CD4-positive, alpha-beta memory T cell (primary cell): Measurements from ENCODE around the gene IKBKE. TPM values are rescaled to one million over a fixed set of nuclear protein-coding genes. Genes with fewer than 3 reads are reported as not detected.

Experiments
- CTCF ChIA-PET: fragments of 350-600 bp; sonication (Branson Sonifier 250); formaldehyde crosslinking; loops from one replicate; lab custom pipeline; 2021; ENCODE audit warnings: inconsistent platforms; ENCODE audit not compliant: partially characterized antibody; lab: Charles Lee
- POLR2A ChIA-PET: fragments of 350-600 bp; sonication (Branson Sonifier 250); formaldehyde crosslinking; loops from one replicate; lab custom pipeline; 2021; ENCODE audit not compliant: partially characterized antibody; lab: Charles Lee
- DNase-seq, 5 donors: peaks; one replicate each; pipeline versions ENCODE4 v3.0.0 to v3.0.0-alpha.2; 2020 to 2022; ENCODE audit warnings: mixed read lengths in 1 of 5
- H3K27ac ChIP-seq: one replicate; pipeline ENCODE4 v1.7.0; 2013; ENCODE audit warnings: low read depth, low read length
- H3K27me3 ChIP-seq: 2 replicates; pipeline ENCODE4 v1.7.0; 2013; ENCODE audit warnings: mild to moderate bottlenecking, low read length, moderate library complexity; ENCODE audit not compliant: insufficient read depth
- H3K36me3 ChIP-seq: 2 replicates; pipeline ENCODE4 v1.7.0; 2013; ENCODE audit warnings: mild to moderate bottlenecking, low read length, moderate library complexity; ENCODE audit not compliant: insufficient read depth
- H3K4me1 ChIP-seq: 2 replicates; pipeline ENCODE4 v1.7.0; 2013; ENCODE audit warnings: mild to moderate bottlenecking, low read length, moderate library complexity; ENCODE audit not compliant: insufficient read depth
- H3K4me3 ChIP-seq, 2 donors: one replicate each; pipeline ENCODE4 v1.7.0; 2013; ENCODE audit warnings: low read length in 2 of 2, mild to moderate bottlenecking in 1 of 2
- H3K9me3 ChIP-seq, 2 donors: one replicate each; pipeline ENCODE4 v1.7.0; 2013; ENCODE audit warnings: low read length in 2 of 2, control low read depth in 1 of 2; ENCODE audit not compliant: control insufficient read depth in 1 of 2
- H3K27ac Mint-ChIP-seq, 7 donors: one replicate each; pipeline ENCODE4 v1.8.0; 2020 to 2021; ENCODE audit warnings: mixed read lengths in 7 of 7, mild to moderate bottlenecking in 6 of 7, inconsistent platforms in 3 of 7, moderate library complexity in 3 of 7
- H3K27me3 Mint-ChIP-seq, 2 donors: one replicate each; pipeline ENCODE4 v1.8.0; 2020 to 2021; ENCODE audit warnings: mixed read lengths in 2 of 2
- H3K36me3 Mint-ChIP-seq, 2 donors: one replicate each; pipeline ENCODE4 v1.8.0; 2020 to 2021; ENCODE audit warnings: mixed read lengths in 2 of 2, inconsistent platforms in 1 of 2, mild to moderate bottlenecking in 1 of 2
- H3K4me1 Mint-ChIP-seq, 4 donors: one replicate each; pipeline ENCODE4 v1.8.0; 2020 to 2021; ENCODE audit warnings: mixed read lengths in 4 of 4, mild to moderate bottlenecking in 1 of 4
- H3K4me3 Mint-ChIP-seq, 8 donors: one replicate each; pipeline ENCODE4 v1.8.0; 2020 to 2021; ENCODE audit warnings: mixed read lengths in 8 of 8, mild to moderate bottlenecking in 7 of 8, moderate library complexity in 6 of 8, inconsistent platforms in 3 of 8
- H3K9me3 Mint-ChIP-seq, 8 donors: one replicate each; pipeline ENCODE4 v1.8.0; 2020 to 2021; ENCODE audit warnings: mixed read lengths in 8 of 8, mild to moderate bottlenecking in 5 of 8, inconsistent platforms in 3 of 8, moderate library complexity in 1 of 8
- intact Hi-C: fragments of 100-400 bp; cut with micrococcal nuclease; formaldehyde crosslinking; loops from one replicate; pipeline ENCODE4 v1.15.1; 2023
- polyA plus RNA-seq, 2 donors: library from polyadenylated mRNA; unstranded; fragments of 300-500 nt; fragmentation: Illumina TruSeq; gene quantifications; one replicate each; pipeline ENCODE4 v1.2.3, GENCODE V29; 2021
- total RNA-seq, 2 experiments: library from RNA; stranded (reverse); gene quantifications; one replicate each; pipeline ENCODE4 v1.2.3, GENCODE V29; 2021

IKBKE gene
- total and polyA plus RNA-seq, 4 experiments from 2014 or later: 46.8 to 92.3 (median 69.0) TPM

- no peak for DNase-seq
- Mint-ChIP-seq H3K4me3 (no peak overlapping the region), H3K9me3 (no peaks in the 10 kb centered on the region), H3K4me1 (peaks cover 3 to 11% (median 5%) of the 10 kb centered on the region in 4 donors), H3K27ac (no peak overlapping the region), H3K36me3 (no peaks in the 10 kb centered on the region), H3K27me3 (peaks cover 6 to 8% of the 10 kb centered on the region in 2 donors)
- Histone ChIP-seq H3K4me1 (peaks cover 10% of the 10 kb centered on the region), H3K4me3 (no peak overlapping the region), H3K36me3 (no peaks in the 10 kb centered on the region), H3K9me3 (no peaks in the 10 kb centered on the region), H3K27ac (no peak overlapping the region), H3K27me3 (peaks cover 4% of the 10 kb centered on the region)
- ChIA-PET POLR2A (no interaction called here), CTCF (interaction anchor here (1.1 kb wide), 1 partner anchor 23 kb away, joined by 3 read pairs; no protein-coding TSS in a partner anchor)
- intact Hi-C loops: no loop called here
Measured at GRCh38 chr1:206512851-206513180, 42.5 kb downstream of the IKBKE start.

- Mint-ChIP-seq H3K9me3 (no peaks in the 10 kb centered on the region), H3K27ac (peak overlapping the region in 2 of 7 donors; percentile 5 to 19), H3K36me3 (no peaks in the 10 kb centered on the region), H3K4me1 (peaks cover 0 to 7% (median 4%) of the 10 kb centered on the region in 4 donors), H3K27me3 (peaks cover 6 to 7% of the 10 kb centered on the region in 2 donors), H3K4me3 (no peak overlapping the region)
- Histone ChIP-seq H3K27ac (no peak overlapping the region), H3K9me3 (no peaks in the 10 kb centered on the region), H3K4me3 (no peak overlapping the region), H3K36me3 (no peaks in the 10 kb centered on the region), H3K4me1 (peaks cover 3% of the 10 kb centered on the region), H3K27me3 (no peaks in the 10 kb centered on the region)
- intact Hi-C loops: no loop called here
- no peak for DNase-seq
- POLR2A ChIA-PET: no interaction called here
- CTCF ChIA-PET: interaction anchor here (1.1 kb wide), 1 partner anchor 23 kb away, joined by 3 read pairs; no protein-coding TSS in a partner anchor
Measured at GRCh38 chr1:206513312-206514111, 43.2 kb downstream of the IKBKE start.

GRCh38 chr1:206514813-206515387, 44.6 kb downstream of the IKBKE start:
- Mint-ChIP-seq H3K27me3 (no peaks in the 10 kb centered on the region), H3K36me3 (no peaks in the 10 kb centered on the region), H3K9me3 (no peaks in the 10 kb centered on the region), H3K4me1 (no peaks in the 10 kb centered on the region), H3K4me3 (no peak overlapping the region), H3K27ac (no peak overlapping the region)
- no peaks in the 10 kb centered on the region for H3K36me3 ChIP-seq
- H3K27me3 ChIP-seq: no peaks in the 10 kb centered on the region
- no peak overlapping the region for H3K27ac ChIP-seq
- H3K9me3 ChIP-seq: no peaks in the 10 kb centered on the region
- POLR2A ChIA-PET: interaction anchor here (1.3 kb wide), 1 partner anchor 8 kb away, joined by 3 read pairs; no protein-coding TSS in a partner anchor
- CTCF ChIA-PET: no interaction called here
- no peak for DNase-seq
- H3K4me1 ChIP-seq: no peaks in the 10 kb centered on the region
- intact Hi-C loops: no loop called here
- no peak overlapping the region for H3K4me3 ChIP-seq

GRCh38 chr1:206516728-206516990, 46.4 kb downstream of the IKBKE start:
- Mint-ChIP-seq H3K9me3 (no peaks in the 10 kb centered on the region), H3K27me3 (no peaks in the 10 kb centered on the region), H3K27ac (no peak overlapping the region), H3K4me3 (no peak overlapping the region), H3K36me3 (no peaks in the 10 kb centered on the region), H3K4me1 (no peaks in the 10 kb centered on the region)
- DNase-seq: no peak
- no peaks in the 10 kb centered on the region for H3K36me3 ChIP-seq
- no peaks in the 10 kb centered on the region for H3K9me3 ChIP-seq
- H3K27me3 ChIP-seq: no peaks in the 10 kb centered on the region
- CTCF ChIA-PET: interaction anchor here (1.7 kb wide), 1 partner anchor 27 kb away, joined by 5 read pairs; no protein-coding TSS in a partner anchor
- POLR2A ChIA-PET: no interaction called here
- intact Hi-C loops: no loop called here
- no peaks in the 10 kb centered on the region for H3K4me1 ChIP-seq
- no peak overlapping the region for H3K4me3 ChIP-seq
- no peak overlapping the region for H3K27ac ChIP-seq

- no peaks in the 10 kb centered on the region for H3K36me3 Mint-ChIP-seq
- no peak overlapping the region for H3K27ac Mint-ChIP-seq
Measured at GRCh38 chr1:206517784-206518183, 47.5 kb downstream of the IKBKE start.

GRCh38 chr1:206518206-206518605, 47.9 kb downstream of the IKBKE start:
- ChIA-PET CTCF (interaction anchor here (1.1 kb wide), 1 partner anchor 39 kb away, joined by 3 read pairs; no protein-coding TSS in a partner anchor), POLR2A (interaction anchor here (0.5 to 1.5 kb wide), 2 partner anchors 20 to 29 kb away, joined by 3 to 4 read pairs; no protein-coding TSS in a partner anchor)
- Histone ChIP-seq H3K9me3 (no peaks in the 10 kb centered on the region), H3K27ac (no peak overlapping the region), H3K36me3 (no peaks in the 10 kb centered on the region), H3K27me3 (no peaks in the 10 kb centered on the region), H3K4me1 (no peaks in the 10 kb centered on the region), H3K4me3 (no peak overlapping the region)
- no peak for DNase-seq
- H3K27me3 Mint-ChIP-seq: no peaks in the 10 kb centered on the region
- intact Hi-C loops: no loop called here
- no peaks in the 10 kb centered on the region for H3K4me1 Mint-ChIP-seq
- H3K9me3 Mint-ChIP-seq: no peaks in the 10 kb centered on the region
- no peaks in the 10 kb centered on the region for H3K36me3 Mint-ChIP-seq
- no peak overlapping the region for H3K4me3 Mint-ChIP-seq
- no peak overlapping the region for H3K27ac Mint-ChIP-seq

More at GRCh38 chr1:206517784-206518183, 47.5 kb downstream of the IKBKE start:
- Histone ChIP-seq H3K9me3 (no peaks in the 10 kb centered on the region), H3K27me3 (no peaks in the 10 kb centered on the region), H3K36me3 (no peaks in the 10 kb centered on the region), H3K4me1 (no peaks in the 10 kb centered on the region), H3K27ac (no peak overlapping the region), H3K4me3 (no peak overlapping the region)
- ChIA-PET CTCF (interaction anchor here (1.1 to 1.7 kb wide), 2 partner anchors 28 to 39 kb away, joined by 3 to 5 read pairs; no protein-coding TSS in a partner anchor), POLR2A (interaction anchor here (0.5 to 1.5 kb wide), 2 partner anchors 19 to 28 kb away, joined by 3 to 4 read pairs; no protein-coding TSS in a partner anchor)
- Mint-ChIP-seq H3K27me3 (no peaks in the 10 kb centered on the region), H3K9me3 (no peaks in the 10 kb centered on the region), H3K4me1 (no peaks in the 10 kb centered on the region), H3K4me3 (no peak overlapping the region)
- intact Hi-C loops: no loop called here
- DNase-seq: no peak

GRCh38 chr1:206518743-206519142, 48.5 kb downstream of the IKBKE start:
- H3K9me3 Mint-ChIP-seq: no peaks in the 10 kb centered on the region
- intact Hi-C loops: no loop called here
- no peak overlapping the region for H3K4me3 ChIP-seq
- no peaks in the 10 kb centered on the region for H3K27me3 Mint-ChIP-seq
- H3K27ac ChIP-seq: no peak overlapping the region
- no peak overlapping the region for H3K4me3 Mint-ChIP-seq
- POLR2A ChIA-PET: no interaction called here
- no peaks in the 10 kb centered on the region for H3K9me3 ChIP-seq
- no peak overlapping the region for H3K27ac Mint-ChIP-seq
- DNase-seq: no peak
- no peaks in the 10 kb centered on the region for H3K36me3 ChIP-seq
- no peaks in the 10 kb centered on the region for H3K36me3 Mint-ChIP-seq
- H3K4me1 Mint-ChIP-seq: no peaks in the 10 kb centered on the region
- H3K4me1 ChIP-seq: no peaks in the 10 kb centered on the region
- no peaks in the 10 kb centered on the region for H3K27me3 ChIP-seq
- CTCF ChIA-PET: interaction anchor here (1.1 kb wide), 1 partner anchor 40 kb away, joined by 3 read pairs; no protein-coding TSS in a partner anchor
